Panc1 (cell line): ENCODE measurements around the gene TESK1. TPM values are rescaled to one million over a fixed set of nuclear protein-coding genes. Genes with fewer than 3 reads are reported as not detected.

Experiments
- ATAC-seq: fragments of 200-7000 bp; cut with Tn5 transposase; 2 replicates; pipeline ENCODE4 v1.9.1; 2020; ENCODE audit warnings: mild to moderate bottlenecking, moderate library complexity
- BruUV-seq: library from RNA; stranded (reverse); fragments of 400-500 nt; replicated peaks from 2 replicates; lab custom pipeline; 2021; lab: Mats Ljungman, UMichigan
- CTCF ChIA-PET: fragments of 300-600 bp; sonication (Branson Sonifier 250); formaldehyde crosslinking; loops from one replicate; lab custom pipeline; 2022; ENCODE audit warnings: antibody characterized with exemption; lab: Charles Lee
- POLR2A ChIA-PET: fragments of 300-600 bp; sonication (Branson Sonifier 250); formaldehyde crosslinking; loops from one replicate; lab custom pipeline; 2022; ENCODE audit warnings: antibody characterized with exemption; lab: Charles Lee
- DNase-seq: peaks from one replicate; pipeline ENCODE4 v3.0.0-alpha.2; 2010; ENCODE audit warnings: low read depth, low spot score
- H3K27ac ChIP-seq: 2 replicates; pipeline ENCODE4 v1.5.1; 2011; ENCODE audit warnings: mild to moderate bottlenecking, low read length, inconsistent platforms
- H3K27me3 ChIP-seq: fragments of 200-500 bp; sonication (Bioruptor generic); 2 replicates; pipeline ENCODE4 v1.6.0; 2014; ENCODE audit warnings: low read length, inconsistent platforms; ENCODE audit not compliant: control insufficient read depth, insufficient read depth
- H3K36me3 ChIP-seq: fragments of 200-500 bp; sonication (Bioruptor generic); 2 replicates; pipeline ENCODE4 v1.5.1; 2014; ENCODE audit warnings: inconsistent platforms, mild to moderate bottlenecking, low read length, moderate library complexity; ENCODE audit not compliant: control insufficient read depth, insufficient read depth
- H3K4me1 ChIP-seq: 2 replicates; pipeline ENCODE4 v1.5.1; 2011; ENCODE audit warnings: inconsistent platforms, mild to moderate bottlenecking, low read length, moderate library complexity; ENCODE audit not compliant: control insufficient read depth, insufficient read depth
- H3K4me3 ChIP-seq, 2 experiments: 2 replicates each; pipeline ENCODE4 v1.5.1; 2011 to 2012; ENCODE audit warnings: low read depth in 2 of 2, low read length in 2 of 2, mild to moderate bottlenecking in 2 of 2, inconsistent platforms in 1 of 2, moderate library complexity in 1 of 2
- H3K9me3 ChIP-seq: fragments of 200-500 bp; sonication (Bioruptor generic); 2 replicates; pipeline ENCODE4 v1.5.1; 2014; ENCODE audit warnings: low read depth, mild to moderate bottlenecking, inconsistent platforms, low read length, moderate library complexity; ENCODE audit not compliant: control insufficient read depth, insufficient read depth
- POLR2AphosphoS5 ChIP-seq: IDR thresholded peaks from 2 replicates; pipeline ENCODE4 v1.6.1; 2012; ENCODE audit warnings: mild to moderate bottlenecking, low read depth, low read length, moderate library complexity
- SIN3A ChIP-seq: IDR thresholded peaks from 2 replicates; pipeline ENCODE4 v1.6.1; 2012; ENCODE audit warnings: low read depth, mild to moderate bottlenecking, low read length, moderate library complexity, borderline replicate concordance; ENCODE audit not compliant: insufficient read depth
- TCF7L2 ChIP-seq: IDR thresholded peaks from 2 replicates; pipeline ENCODE4 v1.6.1; 2011; ENCODE audit warnings: mild to moderate bottlenecking, low read depth, low read length, inconsistent platforms
- in situ Hi-C: cut with HindIII; loops from 2 replicates; pipeline ENCODE4 v1.10.0; 2016; ENCODE audit warnings: low sequenced_read_pairs, low pct_unique_long_range_greater_than_20kb
- intact Hi-C: fragments of 100-400 bp; cut with micrococcal nuclease; formaldehyde crosslinking; loops from one replicate; pipeline ENCODE4 v1.10.0; 2022; ENCODE audit not compliant: unreplicated experiment
- total RNA-seq: library from RNA; stranded (reverse); gene quantifications from one replicate; pipeline ENCODE4 v1.2.1, GENCODE V29; 2021; ENCODE audit not compliant: unreplicated experiment
- TF ChIP-seq, protein P1 (sequence below): fragments of 450-650 bp; IDR thresholded peaks from 2 replicates; pipeline ENCODE4 v1.5.1; 2017; ENCODE audit warnings: mild to moderate bottlenecking
- TF ChIP-seq, protein P2 (sequence below), 2 experiments: IDR thresholded peaks; 2 replicates each; pipeline ENCODE4 v1.6.1; 2011 to 2012; ENCODE audit warnings: low read depth in 2 of 2, control low read depth in 1 of 2, low read length in 1 of 2, mild to moderate bottlenecking in 1 of 2, moderate library complexity in 1 of 2; ENCODE audit not compliant: insufficient read depth in 1 of 2

Gene TESK1
- total RNA-seq, 1 experiment from 2014 or later: 55.0 TPM

DNA sequence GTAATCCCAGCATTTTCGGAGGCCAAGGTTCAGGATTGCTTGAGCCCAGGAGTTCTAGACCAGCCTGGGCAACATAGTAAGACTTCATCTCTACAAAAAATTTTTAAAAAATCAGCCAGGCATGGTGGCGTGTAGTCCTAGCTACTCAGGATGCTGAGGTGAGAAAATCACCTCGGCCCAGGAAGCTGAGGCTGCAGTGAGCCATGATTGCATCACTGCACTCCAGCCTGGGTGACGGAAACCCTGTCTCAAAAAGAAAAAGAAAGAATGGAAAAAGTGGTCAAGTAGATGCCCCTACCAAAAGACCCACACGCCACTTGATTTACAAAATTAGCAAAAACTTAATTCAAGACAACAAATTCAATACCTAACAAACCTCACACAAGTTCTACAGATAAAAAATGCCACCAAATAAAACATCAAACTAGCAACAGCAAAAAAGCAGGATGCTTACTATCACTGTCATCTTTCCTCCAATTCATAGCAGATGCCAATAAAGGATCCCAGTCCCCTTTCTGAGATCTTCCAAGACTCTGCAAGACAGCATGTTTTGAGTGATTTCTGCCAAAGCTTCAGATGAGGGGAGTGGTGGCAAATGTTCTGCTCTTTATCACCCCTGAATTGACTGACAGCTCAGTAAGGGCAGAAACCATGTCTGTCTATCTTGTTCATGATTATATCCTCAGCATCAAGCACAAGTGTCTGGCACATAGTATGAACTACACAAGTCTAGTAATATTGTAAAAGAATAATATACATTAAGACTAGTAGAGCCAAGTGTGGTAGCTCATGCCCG is 34.2 kb upstream of the TESK1 start:
- no peaks in the 10 kb centered on the region for H3K9me3 ChIP-seq
- TF ChIP-seq TCF7L2: no peak
- intact Hi-C loops (no loop called here), in situ Hi-C loops (no loop called here)
- H3K27ac ChIP-seq: no peak overlapping the region
- ATAC-seq (no peak), DNase-seq (no peak)
- no peak overlapping the region for H3K4me3 ChIP-seq
- BruUV-seq: no TSS peak
- no peaks in the 10 kb centered on the region for H3K36me3 ChIP-seq
- CTCF ChIA-PET: no interaction called here
- H3K4me1 ChIP-seq: no peaks in the 10 kb centered on the region
- POLR2A ChIA-PET: no interaction called here
- H3K27me3 ChIP-seq: no peaks in the 10 kb centered on the region

DNA sequence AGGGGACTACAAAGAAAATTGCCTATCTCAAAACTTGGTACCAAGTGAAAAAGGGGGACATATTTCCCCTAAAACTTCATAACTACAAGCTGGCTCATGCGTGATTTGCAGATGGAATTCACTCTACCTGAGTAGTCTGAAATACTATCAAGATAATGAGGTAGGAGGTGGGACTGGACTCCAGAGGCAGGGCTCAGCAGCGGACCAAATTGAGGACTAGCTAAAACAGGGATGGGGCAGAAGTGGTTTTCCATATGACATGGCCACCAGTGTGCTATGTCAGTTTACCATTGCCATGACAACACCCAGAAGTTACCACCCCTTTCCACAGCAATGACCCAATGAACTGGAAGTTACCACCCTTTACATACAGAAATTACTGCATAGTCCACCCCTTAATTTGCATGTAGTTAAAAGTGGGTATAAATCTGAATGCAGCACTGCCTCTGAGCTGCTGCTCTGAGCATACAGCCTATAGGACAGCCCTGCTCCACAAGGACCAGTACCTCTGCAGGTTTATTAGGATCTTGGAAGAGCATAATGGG is 30.4 kb upstream of the TESK1 start:
- no TSS peak for BruUV-seq
- no peak overlapping the region for H3K4me3 ChIP-seq
- H3K27me3 ChIP-seq: no peaks in the 10 kb centered on the region
- in situ Hi-C loops (no loop called here), intact Hi-C loops (no loop called here)
- ChIA-PET POLR2A (interaction anchor here (0.6 kb wide), 1 partner anchor 62 kb away, joined by 4 read pairs; no protein-coding TSS in a partner anchor), CTCF (no interaction called here)
- H3K4me1 ChIP-seq: no peaks in the 10 kb centered on the region
- DNase-seq (no peak), ATAC-seq (peak; percentile 46; the same call in 1 of the 2 replicates)
- TF ChIP-seq TCF7L2: no peak
- TF ChIP-seq POLR2AphosphoS5: no peak
- TF ChIP-seq, protein P1, sequence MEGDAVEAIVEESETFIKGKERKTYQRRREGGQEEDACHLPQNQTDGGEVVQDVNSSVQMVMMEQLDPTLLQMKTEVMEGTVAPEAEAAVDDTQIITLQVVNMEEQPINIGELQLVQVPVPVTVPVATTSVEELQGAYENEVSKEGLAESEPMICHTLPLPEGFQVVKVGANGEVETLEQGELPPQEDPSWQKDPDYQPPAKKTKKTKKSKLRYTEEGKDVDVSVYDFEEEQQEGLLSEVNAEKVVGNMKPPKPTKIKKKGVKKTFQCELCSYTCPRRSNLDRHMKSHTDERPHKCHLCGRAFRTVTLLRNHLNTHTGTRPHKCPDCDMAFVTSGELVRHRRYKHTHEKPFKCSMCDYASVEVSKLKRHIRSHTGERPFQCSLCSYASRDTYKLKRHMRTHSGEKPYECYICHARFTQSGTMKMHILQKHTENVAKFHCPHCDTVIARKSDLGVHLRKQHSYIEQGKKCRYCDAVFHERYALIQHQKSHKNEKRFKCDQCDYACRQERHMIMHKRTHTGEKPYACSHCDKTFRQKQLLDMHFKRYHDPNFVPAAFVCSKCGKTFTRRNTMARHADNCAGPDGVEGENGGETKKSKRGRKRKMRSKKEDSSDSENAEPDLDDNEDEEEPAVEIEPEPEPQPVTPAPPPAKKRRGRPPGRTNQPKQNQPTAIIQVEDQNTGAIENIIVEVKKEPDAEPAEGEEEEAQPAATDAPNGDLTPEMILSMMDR: no peak
- no peak for TF ChIP-seq SIN3A
- TF ChIP-seq, protein P2, sequence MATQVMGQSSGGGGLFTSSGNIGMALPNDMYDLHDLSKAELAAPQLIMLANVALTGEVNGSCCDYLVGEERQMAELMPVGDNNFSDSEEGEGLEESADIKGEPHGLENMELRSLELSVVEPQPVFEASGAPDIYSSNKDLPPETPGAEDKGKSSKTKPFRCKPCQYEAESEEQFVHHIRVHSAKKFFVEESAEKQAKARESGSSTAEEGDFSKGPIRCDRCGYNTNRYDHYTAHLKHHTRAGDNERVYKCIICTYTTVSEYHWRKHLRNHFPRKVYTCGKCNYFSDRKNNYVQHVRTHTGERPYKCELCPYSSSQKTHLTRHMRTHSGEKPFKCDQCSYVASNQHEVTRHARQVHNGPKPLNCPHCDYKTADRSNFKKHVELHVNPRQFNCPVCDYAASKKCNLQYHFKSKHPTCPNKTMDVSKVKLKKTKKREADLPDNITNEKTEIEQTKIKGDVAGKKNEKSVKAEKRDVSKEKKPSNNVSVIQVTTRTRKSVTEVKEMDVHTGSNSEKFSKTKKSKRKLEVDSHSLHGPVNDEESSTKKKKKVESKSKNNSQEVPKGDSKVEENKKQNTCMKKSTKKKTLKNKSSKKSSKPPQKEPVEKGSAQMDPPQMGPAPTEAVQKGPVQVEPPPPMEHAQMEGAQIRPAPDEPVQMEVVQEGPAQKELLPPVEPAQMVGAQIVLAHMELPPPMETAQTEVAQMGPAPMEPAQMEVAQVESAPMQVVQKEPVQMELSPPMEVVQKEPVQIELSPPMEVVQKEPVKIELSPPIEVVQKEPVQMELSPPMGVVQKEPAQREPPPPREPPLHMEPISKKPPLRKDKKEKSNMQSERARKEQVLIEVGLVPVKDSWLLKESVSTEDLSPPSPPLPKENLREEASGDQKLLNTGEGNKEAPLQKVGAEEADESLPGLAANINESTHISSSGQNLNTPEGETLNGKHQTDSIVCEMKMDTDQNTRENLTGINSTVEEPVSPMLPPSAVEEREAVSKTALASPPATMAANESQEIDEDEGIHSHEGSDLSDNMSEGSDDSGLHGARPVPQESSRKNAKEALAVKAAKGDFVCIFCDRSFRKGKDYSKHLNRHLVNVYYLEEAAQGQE (IDR thresholded peaks at IDR 0.05; ENCODE audit: insufficient read depth in 1 of 2, low read depth in 2 of 2, low read length in 1 of 2): no peak
- H3K27ac ChIP-seq: no peak overlapping the region
- H3K9me3 ChIP-seq: no peaks in the 10 kb centered on the region
- no peaks in the 10 kb centered on the region for H3K36me3 ChIP-seq

DNA sequence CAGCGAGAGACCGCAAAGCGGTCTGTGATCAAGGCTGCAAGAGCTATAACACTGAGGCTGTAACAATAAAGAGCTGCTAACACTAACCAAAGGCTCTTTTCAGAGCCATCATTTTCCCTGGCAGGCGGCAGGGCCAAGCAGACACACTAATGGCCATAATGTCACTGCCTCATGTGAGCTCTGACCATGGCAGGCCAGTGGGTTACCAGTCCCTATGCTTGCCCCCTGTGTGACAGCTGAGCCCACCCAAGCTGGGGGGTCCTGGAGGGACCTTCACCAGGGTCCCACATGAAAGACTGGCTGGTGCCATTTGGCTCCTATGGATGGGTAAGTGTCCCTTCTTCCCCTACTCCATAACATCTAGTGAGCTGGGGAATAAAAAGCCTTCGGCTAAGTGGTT is 29.6 kb upstream of the TESK1 start:
- ATAC-seq (0 out of 2 replicates have a peak, but pooled peaks have one; percentile 45), DNase-seq (no peak)
- Histone ChIP-seq H3K4me1 (no peaks in the 10 kb centered on the region), H3K27me3 (no peaks in the 10 kb centered on the region), H3K27ac (no peak overlapping the region), H3K36me3 (no peaks in the 10 kb centered on the region), H3K4me3 (no peak overlapping the region), H3K9me3 (no peaks in the 10 kb centered on the region)
- BruUV-seq: no TSS peak
- ChIA-PET POLR2A (no interaction called here), CTCF (interaction anchor here (0.5 kb wide), 1 partner anchor 238 kb away, joined by 3 read pairs; no protein-coding TSS in a partner anchor)
- in situ Hi-C loops (no loop called here), intact Hi-C loops (no loop called here)
- no peak for TF ChIP-seq TCF7L2
- TF ChIP-seq POLR2AphosphoS5: no peak
- TF ChIP-seq, protein P2 (IDR thresholded peaks at IDR 0.05; ENCODE audit: insufficient read depth in 1 of 2, low read depth in 2 of 2, low read length in 1 of 2): no peak
- TF ChIP-seq, protein P1: no peak
- TF ChIP-seq SIN3A: no peak
